ENCODE measurements around the gene GAMT. TPM values are rescaled to one million over a fixed set of nuclear protein-coding genes. Genes with fewer than 3 reads are reported as not detected.

The GAMT gene
- total RNA-seq, 1 donor from 2014 or later = 13.5 TPM

- intact Hi-C loops (cut with micrococcal nuclease) = no loop called here
Measured at GRCh38 chr19:1387684-1388636, 13.4 kb downstream of the GAMT start.

GRCh38 chr19:1386945-1387683 is 14.2 kb downstream of the GAMT start:
- intact Hi-C loops (cut with micrococcal nuclease) = no loop called here

GRCh38 chr19:1385816-1386215 is 15.5 kb downstream of the GAMT start:
- intact Hi-C loops (cut with micrococcal nuclease) = no loop called here

- intact Hi-C loops (cut with micrococcal nuclease) = loop anchor here (5.0 kb wide), 1 partner anchor 252 kb away; no protein-coding TSS in a partner anchor
Measured at GRCh38 chr19:1384478-1385110, 16.7 kb downstream of the GAMT start.

- intact Hi-C loops (cut with micrococcal nuclease) = loop anchor here (5.0 kb wide), 1 partner anchor 252 kb away; no protein-coding TSS in a partner anchor
Measured at GRCh38 chr19:1384085-1384462, 17.3 kb downstream of the GAMT start.

GRCh38 chr19:1383312-1384084 is 17.8 kb downstream of the GAMT start, which contains the start of gene NDUFS7:
Gene NDUFS7, plus strand, starts transcription at chr19:1383907. Its CDS starts 20 bp downstream, at chr19:1383927.
- intact Hi-C loops (cut with micrococcal nuclease) = loop anchor here (1.0 to 5.0 kb wide), 5 partner anchors 24 to 251 kb away; partner anchors contain the start of genes DAZAP1, FAM174C and RPS15

GRCh38 chr19:1383017-1383311 is 18.4 kb downstream of the GAMT start:
- intact Hi-C loops (cut with micrococcal nuclease) = loop anchor here (1.0 to 5.0 kb wide), 5 partner anchors 24 to 251 kb away; partner anchors contain the start of genes DAZAP1, FAM174C and RPS15

- intact Hi-C loops (cut with micrococcal nuclease) = loop anchor here (5.0 kb wide), 1 partner anchor 250 kb away; no protein-coding TSS in a partner anchor
Measured at GRCh38 chr19:1382250-1382649, 19.1 kb downstream of the GAMT start.

- intact Hi-C loops (cut with micrococcal nuclease) = loop anchor here (5.0 kb wide), 1 partner anchor 248 kb away; no protein-coding TSS in a partner anchor
Measured at GRCh38 chr19:1379961-1380489, 21.3 kb downstream of the GAMT start.

- intact Hi-C loops (cut with micrococcal nuclease) = no loop called here
Measured at GRCh38 chr19:1379126-1379905, 22.0 kb downstream of the GAMT start.

- intact Hi-C loops (cut with micrococcal nuclease) = no loop called here
Measured at GRCh38 chr19:1377965-1378785, 23.2 kb downstream of the GAMT start.

GRCh38 chr19:1377176-1377964 is 24.0 kb downstream of the GAMT start:
- intact Hi-C loops (cut with micrococcal nuclease) = no loop called here

- intact Hi-C loops (cut with micrococcal nuclease) = no loop called here
Measured at GRCh38 chr19:1376415-1376805, 24.9 kb downstream of the GAMT start.

GRCh38 chr19:1374250-1374577 is 27.1 kb downstream of the GAMT start:
- intact Hi-C loops (cut with micrococcal nuclease) = no loop called here

- intact Hi-C loops (cut with micrococcal nuclease) = no loop called here
Measured at GRCh38 chr19:1373534-1374249, 27.6 kb downstream of the GAMT start.

- intact Hi-C loops (cut with micrococcal nuclease) = no loop called here
Measured at GRCh38 chr19:1373042-1373533, 28.3 kb downstream of the GAMT start.

All from T-helper 1 cell treated with Interleukin-12 subunit alpha and Interleukin-12 subunit beta and Interleukin-4 antibody, amounts not matched to agents 30 ng/mL and 1 ng/mL, for 36 hours (primary cell).